ENCODE results near the gene KRTAP6-1. TPM values are rescaled to one million over a fixed set of nuclear protein-coding genes. Genes with fewer than 3 reads are reported as not detected.

Gene KRTAP6-1, protein sequence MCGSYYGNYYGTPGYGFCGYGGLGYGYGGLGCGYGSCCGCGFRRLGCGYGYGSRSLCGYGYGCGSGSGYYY
- not detected for total RNA-seq

DNA sequence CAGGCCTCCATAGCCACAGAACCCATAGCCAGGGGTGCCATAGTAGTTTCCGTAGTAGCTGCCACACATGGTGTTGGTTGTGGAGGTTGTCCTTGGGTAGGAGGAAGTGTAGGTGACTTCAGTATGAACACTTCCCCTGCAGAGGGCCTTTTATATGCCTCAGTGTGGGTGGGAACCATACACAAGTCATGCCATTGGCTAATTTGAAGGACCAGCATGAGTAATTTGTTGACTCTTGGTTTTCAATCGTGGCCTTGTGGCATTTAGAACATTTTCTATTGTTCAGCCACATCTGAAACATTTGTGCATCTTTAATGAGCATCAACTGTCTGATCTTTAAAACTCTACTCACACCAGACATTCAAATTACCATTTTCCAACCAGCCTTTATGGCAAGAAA is at the start of gene KRTAP6-1:
KRTAP6-1 (minus strand) TSS at position 95 of the 400 bp plus-strand sequence; CDS start at position 69, 26 bp downstream.

DNA sequence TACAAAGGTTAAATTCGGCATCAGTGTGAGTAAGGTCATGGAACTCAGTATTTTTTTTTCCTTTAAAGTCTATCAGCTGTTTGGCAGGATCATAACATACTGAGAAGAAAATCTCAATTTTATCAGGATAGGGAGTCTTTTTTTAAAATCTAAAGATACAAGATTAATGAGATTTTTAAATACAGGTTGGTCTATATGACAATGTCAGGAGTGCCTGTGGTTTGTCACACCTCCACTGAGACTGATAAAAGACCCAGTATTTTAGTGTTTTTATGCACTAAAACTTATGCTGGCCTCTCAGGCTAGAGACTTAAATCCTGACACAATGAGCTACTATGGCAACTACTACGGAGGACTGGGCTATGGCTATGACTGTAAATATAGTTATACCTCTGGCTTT is 28.8 kb upstream of the KRTAP6-1 start, which contains the start of gene KRTAP20-3:
KRTAP20-3 (plus strand) TSS at position 301 of the 400 bp plus-strand sequence.

DNA sequence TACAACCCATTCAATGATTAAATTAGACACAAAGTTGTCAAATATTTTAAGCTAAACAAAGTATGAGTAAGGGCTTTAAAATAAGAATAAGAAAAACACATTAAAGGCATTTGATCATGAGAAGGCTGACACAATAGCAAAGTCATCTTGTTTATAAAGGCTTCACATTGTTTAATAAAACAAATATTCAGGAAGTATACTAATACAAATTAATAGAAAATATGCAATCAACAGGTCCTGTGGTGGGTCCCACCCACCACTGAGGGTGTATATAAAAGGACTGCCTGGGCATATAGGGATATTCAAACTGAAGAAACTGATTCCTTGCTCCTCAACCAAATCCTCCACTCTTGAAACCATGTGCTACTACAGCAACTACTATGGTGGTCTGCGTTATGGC is 21.2 kb upstream of the KRTAP6-1 start, which contains the start of gene KRTAP20-2:
KRTAP20-2 (plus strand) TSS at position 301 of the 400 bp plus-strand sequence; CDS start at position 359, 58 bp downstream.

DNA sequence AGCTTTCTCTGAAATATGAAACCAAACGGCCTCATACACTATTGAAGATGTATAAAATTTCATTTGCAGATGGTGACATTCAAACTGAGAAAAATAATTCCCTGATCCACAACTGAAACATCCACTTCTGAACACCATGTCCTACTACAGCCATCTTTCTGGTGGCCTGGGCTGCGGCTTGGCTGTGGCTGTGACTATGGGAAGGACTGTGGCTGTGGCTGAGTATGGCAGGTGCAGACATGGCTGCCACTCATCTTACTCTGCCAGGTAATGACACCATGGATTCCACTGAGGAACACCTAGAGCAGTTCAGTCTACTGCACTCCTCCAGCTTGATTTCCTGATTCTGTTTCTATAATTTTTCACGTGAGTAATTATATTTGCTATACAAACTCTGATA is 6.8 kb upstream of the KRTAP6-1 start, which contains the start of gene KRTAP20-4:
KRTAP20-4 (plus strand) TSS at position 106 of the 400 bp plus-strand sequence.

DNA sequence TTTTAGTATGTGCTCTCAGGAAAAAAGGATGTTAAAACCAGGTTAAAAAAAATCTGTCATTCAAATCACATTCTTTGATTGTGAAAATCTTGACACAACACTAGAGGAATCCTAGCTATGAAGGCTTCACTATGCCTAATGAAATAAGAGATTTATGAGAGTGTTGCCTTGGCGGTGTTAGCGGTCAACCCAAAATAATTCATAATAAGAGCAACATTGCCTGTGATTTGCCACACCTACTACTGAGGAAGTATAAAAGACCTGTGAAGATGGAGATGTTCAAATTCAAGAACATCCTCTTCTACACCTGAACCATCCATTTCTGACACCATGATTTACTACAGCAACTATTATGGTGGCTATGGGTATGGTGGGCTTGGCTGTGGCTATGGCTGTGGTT is 2.4 kb upstream of the KRTAP6-1 start, which contains the start of gene KRTAP20-1:
KRTAP20-1 (plus strand) TSS at position 301 of the 400 bp plus-strand sequence; CDS start at position 331, 30 bp downstream.

DNA sequence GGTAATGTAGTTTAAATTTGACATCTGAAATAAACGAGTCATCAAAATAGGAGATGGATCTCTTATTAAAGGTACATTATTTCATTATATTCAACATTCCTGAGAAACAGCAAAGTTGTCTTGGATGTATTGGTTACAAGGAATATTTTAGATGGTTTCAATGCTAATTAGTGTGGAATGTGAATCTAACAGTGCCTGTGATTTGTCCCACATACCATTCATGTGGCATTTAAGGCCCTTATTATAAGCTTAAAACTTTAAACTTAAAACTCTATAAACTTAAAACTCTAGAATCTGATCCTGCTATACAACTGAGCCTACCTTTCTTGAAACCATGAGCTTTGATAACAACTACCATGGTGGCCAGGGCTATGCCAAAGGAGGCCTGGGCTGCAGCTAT is 12.9 kb downstream of the KRTAP6-1 start, which contains the start of gene KRTAP22-1:
KRTAP22-1 (plus strand) TSS at position 301 of the 400 bp plus-strand sequence.

DNA sequence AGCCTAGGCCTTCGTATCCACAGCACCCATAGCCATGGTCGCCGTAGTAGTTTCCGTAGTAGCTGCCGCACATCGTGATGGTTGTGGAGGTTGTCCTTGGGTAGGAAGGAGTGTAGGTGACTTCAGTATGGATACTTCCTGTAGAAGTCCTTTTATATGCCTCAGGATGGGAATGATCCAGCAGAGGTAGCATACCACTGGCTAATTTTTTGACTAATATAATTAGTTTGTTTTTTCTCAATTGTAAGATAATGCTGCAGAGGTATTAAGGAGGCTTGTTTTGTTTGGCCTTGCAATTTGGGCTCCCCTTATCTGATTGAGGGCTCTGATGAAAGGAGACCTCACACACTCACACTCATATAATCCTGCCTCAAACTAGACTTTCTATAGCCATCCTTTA is 14.9 kb downstream of the KRTAP6-1 start, which contains the start of gene KRTAP6-2:
KRTAP6-2 (minus strand) TSS at position 101 of the 400 bp plus-strand sequence; CDS start at position 73, 28 bp downstream.

DNA sequence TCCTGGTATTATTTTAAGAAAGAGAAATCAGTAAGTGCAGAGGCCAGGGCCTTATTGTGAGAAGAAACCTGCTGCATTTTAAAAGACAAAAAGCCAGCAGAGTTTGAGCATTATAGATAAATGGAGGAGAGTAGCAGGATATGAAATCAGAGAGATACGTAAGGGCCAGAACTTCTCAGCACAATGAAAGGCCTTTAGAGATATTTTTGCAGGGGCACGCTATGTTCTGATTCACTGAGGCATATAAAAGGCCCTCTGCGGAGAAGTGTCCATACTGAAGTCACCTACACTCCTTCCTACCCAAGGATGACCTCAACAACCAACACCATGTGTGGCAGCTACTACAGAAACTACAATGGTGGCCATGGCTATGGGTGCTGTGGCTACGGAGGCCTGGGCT is 21.6 kb downstream of the KRTAP6-1 start, which contains the start of gene KRTAP6-3:
KRTAP6-3 (plus strand) TSS at position 301 of the 400 bp plus-strand sequence; CDS start at position 307, 6 bp downstream.

DNA sequence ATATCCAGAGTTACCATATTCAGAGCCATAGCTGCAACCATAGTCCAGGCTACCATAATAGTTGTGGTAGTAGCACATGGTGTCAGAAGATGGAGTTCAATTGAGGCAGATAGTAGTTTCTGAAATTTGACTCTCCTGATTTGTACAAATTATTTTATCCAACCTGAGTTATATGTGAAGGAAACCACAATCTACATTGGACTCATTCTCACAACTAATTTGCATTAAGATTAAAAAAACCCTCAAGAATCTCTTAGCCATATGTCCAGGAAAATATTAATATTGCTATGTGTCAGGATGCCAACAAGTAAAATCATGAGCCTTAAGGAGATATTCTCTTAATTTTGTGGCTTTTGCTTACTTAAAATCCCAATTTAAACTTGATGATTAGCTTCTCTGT is 23.4 kb downstream of the KRTAP6-1 start, which contains the start of gene KRTAP22-2:
KRTAP22-2 (minus strand) TSS at position 101 of the 400 bp plus-strand sequence.

Small RNAs within 50 kb of the gene (small RNA-seq; reads per million reads assigned to genes)
- not detected for gene KRTAP20-1 (ENCODE audit: low replicate concordance)
- gene KRTAP20-3 (ENCODE audit: low replicate concordance) = not detected
- gene KRTAP20-4 (ENCODE audit: low replicate concordance) = not detected
- gene KRTAP22-1 (ENCODE audit: low replicate concordance) = not detected
- gene KRTAP22-2 (ENCODE audit: low replicate concordance) = not detected

Other genes starting within 250 kb of the KRTAP6-1 start
- gene KRTAP13-2, start 241.7 kb downstream of the KRTAP6-1 start, total RNA-seq = not detected
- gene KRTAP13-1, start 217.9 kb downstream of the KRTAP6-1 start, total RNA-seq = not detected
- gene KRTAP13-3, start 188.0 kb downstream of the KRTAP6-1 start, total RNA-seq = not detected
- not detected for gene KRTAP13-4, start 183.7 kb downstream of the KRTAP6-1 start, total RNA-seq
- gene KRTAP15-1, start 173.7 kb downstream of the KRTAP6-1 start, total RNA-seq = not detected
- not detected for gene KRTAP19-1, start 133.6 kb downstream of the KRTAP6-1 start, total RNA-seq
- not detected for gene KRTAP19-2, start 126.5 kb downstream of the KRTAP6-1 start, total RNA-seq
- not detected for gene KRTAP19-3, start 121.9 kb downstream of the KRTAP6-1 start, total RNA-seq
- not detected for gene KRTAP19-4, start 116.8 kb downstream of the KRTAP6-1 start, total RNA-seq
- not detected for gene KRTAP19-5, start 111.8 kb downstream of the KRTAP6-1 start, total RNA-seq
- not detected for gene KRTAP19-6, start 72.1 kb downstream of the KRTAP6-1 start, total RNA-seq
- gene KRTAP19-7, start 52.6 kb downstream of the KRTAP6-1 start, total RNA-seq = not detected
- gene KRTAP22-2, start 23.5 kb downstream of the KRTAP6-1 start, total RNA-seq = not detected
- not detected for gene KRTAP6-3, start 21.5 kb downstream of the KRTAP6-1 start, total RNA-seq
- not detected for gene KRTAP6-2, start 15.0 kb downstream of the KRTAP6-1 start, total RNA-seq
- gene KRTAP22-1, start 12.8 kb downstream of the KRTAP6-1 start, total RNA-seq = not detected
- not detected for gene KRTAP20-1, start 2.5 kb upstream of the KRTAP6-1 start, total RNA-seq
- not detected for gene KRTAP20-4, start 6.7 kb upstream of the KRTAP6-1 start, total RNA-seq
- gene KRTAP20-2, start 21.3 kb upstream of the KRTAP6-1 start, total RNA-seq = not detected
- not detected for gene KRTAP20-3, start 28.9 kb upstream of the KRTAP6-1 start, total RNA-seq
- not detected for gene KRTAP21-3, start 104.8 kb upstream of the KRTAP6-1 start, total RNA-seq
- not detected for gene KRTAP21-2, start 133.3 kb upstream of the KRTAP6-1 start, total RNA-seq
- gene KRTAP21-1, start 141.5 kb upstream of the KRTAP6-1 start, total RNA-seq = not detected
- not detected for gene KRTAP8-1, start 199.3 kb upstream of the KRTAP6-1 start, total RNA-seq
- not detected for gene KRTAP7-1, start 215.8 kb upstream of the KRTAP6-1 start, total RNA-seq

Data from parietal lobe (tissue), 2 donors.